ENCODE measurements around the gene PIK3R6. TPM values are rescaled to one million over a fixed set of nuclear protein-coding genes. Genes with fewer than 3 reads are reported as not detected.

PIK3R6 gene
- total RNA-seq, 4 donors from 2014 or later: 0.59 to 4.8 (median 1.7) TPM

GRCh38 chr17:8904686-8905085 lies 37.2 kb upstream of the PIK3R6 start:
- no peak for DNase-seq (ENCODE audit: low spot score in 2 of 2)
- TF ChIP-seq POLR2A (IDR thresholded peaks at IDR 0.05) (no peak), CTCF (IDR thresholded peaks at IDR 0.05) (no peak), EP300 (IDR thresholded peaks at IDR 0.05) (no peak)
- 92 to 93% methylated on average over 5 of the region's 5 CpGs for WGBS, 2 donors
- no peak overlapping the region for H3K4me3 ChIP-seq
- no peak overlapping the region for H3K27ac ChIP-seq
- no peaks in the 10 kb centered on the region for H3K27me3 ChIP-seq
- H3K4me1 ChIP-seq: no peaks in the 10 kb centered on the region
- H3K36me3 ChIP-seq: no peaks in the 10 kb centered on the region
- H3K9me3 ChIP-seq: no peaks in the 10 kb centered on the region

- H3K4me3 ChIP-seq: no peak overlapping the region
- 47 to 59% methylated on average over 2 of the region's 2 CpGs for WGBS, 2 donors
- TF ChIP-seq EP300 (IDR thresholded peaks at IDR 0.05) (no peak), POLR2A (IDR thresholded peaks at IDR 0.05) (no peak), CTCF (IDR thresholded peaks at IDR 0.05) (no peak)
- H3K4me1 ChIP-seq: no peaks in the 10 kb centered on the region
- no peaks in the 10 kb centered on the region for H3K9me3 ChIP-seq
- no peak for DNase-seq (ENCODE audit: low spot score in 2 of 2)
- H3K27me3 ChIP-seq: no peaks in the 10 kb centered on the region
- H3K36me3 ChIP-seq: no peaks in the 10 kb centered on the region
- H3K27ac ChIP-seq: no peak overlapping the region
These were observed 36.7 kb upstream of the PIK3R6 start for GRCh38 chr17:8904201-8904600.

- no peaks in the 10 kb centered on the region for H3K27me3 ChIP-seq
- DNase-seq (ENCODE audit: low spot score in 2 of 2): no peak
- WGBS, 2 donors: 53 to 60% methylated on average over 15 of the region's 15 CpGs
These were observed 33.4 kb upstream of the PIK3R6 start for GRCh38 chr17:8900626-8901585.

GRCh38 chr17:8900207-8900606 lies 32.7 kb upstream of the PIK3R6 start:
- Histone ChIP-seq H3K27me3 (no peaks in the 10 kb centered on the region), H3K4me1 (no peaks in the 10 kb centered on the region), H3K4me3 (no peak overlapping the region), H3K36me3 (no peaks in the 10 kb centered on the region), H3K9me3 (no peaks in the 10 kb centered on the region), H3K27ac (no peak overlapping the region)
- 74 to 80% methylated on average over 6 of the region's 6 CpGs for WGBS, 2 donors
- DNase-seq (ENCODE audit: low spot score in 2 of 2): no peak
- no peak for TF ChIP-seq EP300 (IDR thresholded peaks at IDR 0.05)
- TF ChIP-seq CTCF (IDR thresholded peaks at IDR 0.05): no peak
- no peak for TF ChIP-seq POLR2A (IDR thresholded peaks at IDR 0.05)

More at GRCh38 chr17:8900626-8901585, 33.4 kb upstream of the PIK3R6 start:
- H3K4me3 ChIP-seq: no peak overlapping the region
- no peak overlapping the region for H3K27ac ChIP-seq
- no peaks in the 10 kb centered on the region for H3K9me3 ChIP-seq
- no peak for TF ChIP-seq CTCF (IDR thresholded peaks at IDR 0.05)
- TF ChIP-seq EP300 (IDR thresholded peaks at IDR 0.05): no peak
- no peak for TF ChIP-seq POLR2A (IDR thresholded peaks at IDR 0.05)
- no peaks in the 10 kb centered on the region for H3K4me1 ChIP-seq
- no peaks in the 10 kb centered on the region for H3K36me3 ChIP-seq

- H3K4me1 ChIP-seq: peaks cover 0 to 6% (median 0%) of the 10 kb centered on the region in 4 donors
- no peak for DNase-seq (ENCODE audit: low spot score in 2 of 2)
- no peaks in the 10 kb centered on the region for H3K27me3 ChIP-seq
- H3K27ac ChIP-seq: no peak overlapping the region
- no peaks in the 10 kb centered on the region for H3K9me3 ChIP-seq
- H3K36me3 ChIP-seq: no peaks in the 10 kb centered on the region
- no peak overlapping the region for H3K4me3 ChIP-seq
- TF ChIP-seq POLR2A (IDR thresholded peaks at IDR 0.05): no peak
- TF ChIP-seq EP300 (IDR thresholded peaks at IDR 0.05): no peak
- TF ChIP-seq CTCF (IDR thresholded peaks at IDR 0.05): no peak
- 78 to 83% methylated on average over 6 of the region's 6 CpGs for WGBS, 2 donors
These were observed 31.2 kb upstream of the PIK3R6 start for GRCh38 chr17:8898636-8899035.
